Measurements from ENCODE around the gene ATM. TPM values are rescaled to one million over a fixed set of nuclear protein-coding genes. Genes with fewer than 3 reads are reported as not detected.

The ATM gene
- total and polyA plus RNA-seq, 2 donors (not counting 1 experiment from before 2014, with no cell fraction given) = 111 to 446 TPM

DNA sequence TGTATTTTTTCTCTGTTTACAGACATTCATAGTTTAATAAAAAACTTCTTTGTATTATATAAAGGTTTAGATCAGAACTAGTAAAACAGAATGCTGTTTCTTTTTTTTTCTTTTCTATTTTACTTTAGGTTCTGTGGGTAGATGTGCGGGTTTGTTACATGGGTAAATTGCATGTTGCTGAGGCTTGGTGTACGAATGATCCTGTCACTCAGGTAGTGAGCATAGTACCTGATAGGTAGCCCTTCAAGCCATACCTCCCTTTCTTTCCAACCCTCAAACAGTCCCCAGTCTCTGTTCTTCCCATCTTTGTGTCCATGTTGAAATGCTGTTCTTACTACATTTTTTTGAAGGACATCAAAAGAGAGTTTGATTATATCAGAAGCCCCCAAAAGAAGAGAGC, 3.2 kb downstream of the ATM start:
- peaks cover 36 to 41% of the 10 kb centered on the region in 2 donors for H3K4me1 ChIP-seq (ENCODE audit: control insufficient read depth in 2 of 2, insufficient read depth in 2 of 2, low read length in 2 of 2)
- peak overlapping the region; percentile 89 for H3K27ac Mint-ChIP-seq

DNA sequence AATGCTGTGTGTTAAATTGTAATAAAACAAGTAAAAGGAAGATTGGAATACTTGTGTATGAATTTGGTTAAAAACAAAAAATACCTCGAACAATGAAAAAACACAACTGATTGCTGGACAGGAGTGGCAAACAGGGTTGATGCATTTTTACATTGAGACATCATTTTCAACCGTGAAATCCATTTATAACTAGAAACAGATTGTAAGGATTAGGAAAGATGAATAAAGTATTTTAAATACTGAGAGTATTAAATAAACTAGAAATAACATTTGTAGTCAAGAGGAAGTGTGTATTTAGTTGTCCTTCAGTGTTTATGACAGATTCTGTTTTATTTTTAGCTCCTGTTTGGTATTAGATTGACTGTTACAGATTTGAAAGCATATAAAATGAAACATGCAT, 5.4 kb downstream of the ATM start:
- Histone ChIP-seq H3K4me2 (replicated peaks; ENCODE audit: low read depth, low read length, poor library complexity, severe bottlenecking) (no peak overlapping the region), H2AFZ (ENCODE audit: insufficient read depth, low read depth, low read length, poor library complexity, severe bottlenecking) (no peak overlapping the region), H3K4me1 (ENCODE audit: control insufficient read depth in 2 of 2, insufficient read depth in 2 of 2, low read length in 2 of 2) (peaks cover 31 to 37% of the 10 kb centered on the region in 2 donors), H3K9me3 (ENCODE audit: control extremely low read depth in 1 of 3, control insufficient read depth in 2 of 3, insufficient read depth in 1 of 3, low read length in 2 of 3) (peaks cover 0 to 1% (median 0%) of the 10 kb centered on the region in 3 donors), H3K36me3 (replicated peaks in 1 of 2; ENCODE audit: control extremely low read depth in 1 of 2, control insufficient read depth in 1 of 2, extremely low read depth in 1 of 2, insufficient read depth in 2 of 2, low read length in 1 of 2) (peaks cover 8 to 59% of the 10 kb centered on the region in 2 experiments), H3K4me3 (ENCODE audit: control extremely low read depth in 1 of 5, extremely low read depth in 1 of 5, insufficient read depth in 1 of 5, low read depth in 2 of 5, low read length in 4 of 5) (no peak overlapping the region), H3K27me3 (replicated peaks in 1 of 4; ENCODE audit: control extremely low read depth in 1 of 4, control insufficient read depth in 3 of 4, insufficient read depth in 4 of 4, low read length in 3 of 4) (no peaks in the 10 kb centered on the region), H4K20me1 (ENCODE audit: control insufficient read depth, insufficient read depth, low read length, poor library complexity, severe bottlenecking) (no peaks in the 10 kb centered on the region), H3K79me2 (ENCODE audit: control insufficient read depth, insufficient read depth, low read length) (peaks cover 87% of the 10 kb centered on the region), H3K27ac (ENCODE audit: low read length in 2 of 2) (no peak overlapping the region), H3K9ac (ENCODE audit: low read length) (no peak overlapping the region)
- intact Hi-C loops (cut with micrococcal nuclease) = loop anchor here (10.0 kb wide), 1 partner anchor 267 kb away; the partner anchor contains the start of gene POGLUT3
- ChIA-PET CTCF (interaction anchor here (1.2 kb wide), 1 partner anchor 9 kb away, joined by 4 read pairs; no protein-coding TSS in a partner anchor), POLR2A (no interaction called here)
- Mint-ChIP-seq H3K4me3 (no peak overlapping the region), H3K9me3 (ENCODE audit: insufficient read depth) (no peaks in the 10 kb centered on the region), H3K27ac (peak overlapping the region; percentile 42), H3K27me3 (no peaks in the 10 kb centered on the region), H3K4me1 (peaks cover 40% of the 10 kb centered on the region)
- ATAC-seq (ENCODE audit: low read depth) (no peak), DNase-seq (no peak)
- no peak for TF ChIP-seq EZH2 (IDR thresholded peaks at IDR 0.05; ENCODE audit: borderline replicate concordance, insufficient read depth, low read depth, low read length, poor library complexity, severe bottlenecking)
- TF ChIP-seq, protein P1, sequence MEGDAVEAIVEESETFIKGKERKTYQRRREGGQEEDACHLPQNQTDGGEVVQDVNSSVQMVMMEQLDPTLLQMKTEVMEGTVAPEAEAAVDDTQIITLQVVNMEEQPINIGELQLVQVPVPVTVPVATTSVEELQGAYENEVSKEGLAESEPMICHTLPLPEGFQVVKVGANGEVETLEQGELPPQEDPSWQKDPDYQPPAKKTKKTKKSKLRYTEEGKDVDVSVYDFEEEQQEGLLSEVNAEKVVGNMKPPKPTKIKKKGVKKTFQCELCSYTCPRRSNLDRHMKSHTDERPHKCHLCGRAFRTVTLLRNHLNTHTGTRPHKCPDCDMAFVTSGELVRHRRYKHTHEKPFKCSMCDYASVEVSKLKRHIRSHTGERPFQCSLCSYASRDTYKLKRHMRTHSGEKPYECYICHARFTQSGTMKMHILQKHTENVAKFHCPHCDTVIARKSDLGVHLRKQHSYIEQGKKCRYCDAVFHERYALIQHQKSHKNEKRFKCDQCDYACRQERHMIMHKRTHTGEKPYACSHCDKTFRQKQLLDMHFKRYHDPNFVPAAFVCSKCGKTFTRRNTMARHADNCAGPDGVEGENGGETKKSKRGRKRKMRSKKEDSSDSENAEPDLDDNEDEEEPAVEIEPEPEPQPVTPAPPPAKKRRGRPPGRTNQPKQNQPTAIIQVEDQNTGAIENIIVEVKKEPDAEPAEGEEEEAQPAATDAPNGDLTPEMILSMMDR (IDR thresholded peaks at IDR 0.05) = no peak
- no CpG with 5 or more reads among the region's 2 CpGs for WGBS (ENCODE audit: insufficient coverage)

More for the DNA sequence above, 3.2 kb downstream of the ATM start:
- no CpG with 5 or more reads among the region's 2 CpGs for WGBS (ENCODE audit: insufficient coverage)
- Mint-ChIP-seq H3K4me1 (peaks cover 44% of the 10 kb centered on the region), H3K27me3 (no peaks in the 10 kb centered on the region), H3K4me3 (peak overlapping the region; percentile 77), H3K9me3 (ENCODE audit: insufficient read depth) (no peaks in the 10 kb centered on the region)
- Histone ChIP-seq H3K79me2 (ENCODE audit: control insufficient read depth, insufficient read depth, low read length) (peaks cover 85% of the 10 kb centered on the region), H3K27me3 (replicated peaks in 1 of 4; ENCODE audit: control extremely low read depth in 1 of 4, control insufficient read depth in 3 of 4, insufficient read depth in 4 of 4, low read length in 3 of 4) (no peaks in the 10 kb centered on the region), H2AFZ (ENCODE audit: insufficient read depth, low read depth, low read length, poor library complexity, severe bottlenecking) (no peak overlapping the region), H3K9ac (ENCODE audit: low read length) (no peak overlapping the region), H3K4me3 (ENCODE audit: control extremely low read depth in 1 of 5, extremely low read depth in 1 of 5, insufficient read depth in 1 of 5, low read depth in 2 of 5, low read length in 4 of 5) (peak overlapping the region in 1 of 5 experiments; percentile 99), H3K36me3 (replicated peaks in 1 of 2; ENCODE audit: control extremely low read depth in 1 of 2, control insufficient read depth in 1 of 2, extremely low read depth in 1 of 2, insufficient read depth in 2 of 2, low read length in 1 of 2) (peaks cover 5 to 41% of the 10 kb centered on the region in 2 experiments), H3K27ac (ENCODE audit: low read length in 2 of 2) (peak overlapping the region; percentile 98 to 99), H4K20me1 (ENCODE audit: control insufficient read depth, insufficient read depth, low read length, poor library complexity, severe bottlenecking) (peaks cover 3% of the 10 kb centered on the region), H3K9me3 (ENCODE audit: control extremely low read depth in 1 of 3, control insufficient read depth in 2 of 3, insufficient read depth in 1 of 3, low read length in 2 of 3) (no peaks in the 10 kb centered on the region), H3K4me2 (replicated peaks; ENCODE audit: low read depth, low read length, poor library complexity, severe bottlenecking) (peak overlapping the region; percentile 83)
- DNase-seq = no peak
- intact Hi-C loops (cut with micrococcal nuclease) = loop anchor here (10.0 kb wide), 1 partner anchor 269 kb away; the partner anchor contains the start of gene POGLUT3
- ATAC-seq (ENCODE audit: low read depth) = no peak
- TF ChIP-seq, protein P1 (IDR thresholded peaks at IDR 0.05) = no peak
- TF ChIP-seq EZH2 (IDR thresholded peaks at IDR 0.05; ENCODE audit: borderline replicate concordance, insufficient read depth, low read depth, low read length, poor library complexity, severe bottlenecking) = no peak
- ChIA-PET CTCF (interaction anchor here (0.6 to 4.9 kb wide), 3 partner anchors 12 to 67 kb away, joined by 3 to 46 read pairs (median 3); no protein-coding TSS in a partner anchor), POLR2A (interaction anchor here (1.1 kb wide), 1 partner anchor 8 kb away, joined by 3 read pairs; no protein-coding TSS in a partner anchor)
